A673 (cell line): ENCODE measurements around the gene ACSF3. TPM values are rescaled to one million over a fixed set of nuclear protein-coding genes. Genes with fewer than 3 reads are reported as not detected.

ENCODE experiments used
- BruUV-seq: library from RNA; stranded (reverse); fragments of 400-500 nt; replicated peaks from 2 replicates; lab custom pipeline; 2021; lab: Mats Ljungman, UMichigan
- CTCF ChIA-PET: fragments of 300-600 bp; sonication (Branson Sonifier 250); formaldehyde crosslinking; loops from one replicate; lab custom pipeline; 2022; ENCODE audit warnings: antibody characterized with exemption; lab: Charles Lee
- POLR2A ChIA-PET: fragments of 300-600 bp; sonication (Branson Sonifier 250); formaldehyde crosslinking; loops from one replicate; lab custom pipeline; 2022; ENCODE audit warnings: antibody characterized with exemption; ENCODE audit not compliant: low non-redundant PET; lab: Charles Lee
- DNase-seq: peaks from one replicate; pipeline ENCODE4 v3.0.0-alpha.2; 2015; ENCODE audit warnings: low spot score
- H3K27ac ChIP-seq: fragments of 200-600 bp; sonication (generic); 2 replicates; pipeline ENCODE4 v1.5.1; 2016; ENCODE audit warnings: mixed run types, low read depth, mild to moderate bottlenecking, mixed read lengths, antibody characterized with exemption, low read length; ENCODE audit not compliant: poor library complexity, severe bottlenecking
- H3K27me3 ChIP-seq: fragments of 200-600 bp; sonication (generic); replicated peaks from 2 replicates; pipeline ENCODE4 v1.6.1; 2017; ENCODE audit warnings: mixed run types, low read depth, mild to moderate bottlenecking, mixed read lengths, antibody characterized with exemption, low read length; ENCODE audit not compliant: insufficient read depth, poor library complexity
- H3K36me3 ChIP-seq: fragments of 200-600 bp; sonication (generic); 2 replicates; pipeline ENCODE4 v1.6.1; 2016; ENCODE audit warnings: mixed run types, mild to moderate bottlenecking, mixed read lengths, antibody characterized with exemption, low read length; ENCODE audit not compliant: insufficient read depth, poor library complexity, severe bottlenecking
- H3K4me1 ChIP-seq: fragments of 200-600 bp; sonication (generic); 2 replicates; pipeline ENCODE4 v1.6.1; 2017; ENCODE audit warnings: mixed run types, mild to moderate bottlenecking, mixed read lengths, antibody characterized with exemption, low read length; ENCODE audit not compliant: insufficient read depth, poor library complexity, severe bottlenecking
- H3K4me3 ChIP-seq: fragments of 200-600 bp; sonication (generic); 2 replicates; pipeline ENCODE4 v1.5.1; 2016; ENCODE audit warnings: low read depth, mixed run types, mild to moderate bottlenecking, mixed read lengths, low read length; ENCODE audit not compliant: poor library complexity, severe bottlenecking
- H3K9me3 ChIP-seq: fragments of 200-600 bp; sonication (generic); 2 replicates; pipeline ENCODE4 v1.6.1; 2016; ENCODE audit warnings: mixed run types, low read depth, mild to moderate bottlenecking, mixed read lengths, antibody characterized with exemption, low read length; ENCODE audit not compliant: poor library complexity, severe bottlenecking
- EZH2 ChIP-seq: fragments of 200-600 bp; sonication (generic); IDR thresholded peaks from 2 replicates; pipeline ENCODE4 v1.6.1; 2017; ENCODE audit warnings: borderline replicate concordance, low read depth, mild to moderate bottlenecking, mixed read lengths, antibody characterized with exemption, low read length; ENCODE audit not compliant: poor library complexity, severe bottlenecking
- intact Hi-C: fragments of 100-400 bp; cut with micrococcal nuclease; formaldehyde crosslinking; loops from one replicate; pipeline ENCODE4 v1.10.0; 2022; ENCODE audit not compliant: unreplicated experiment
- total RNA-seq: library from RNA; stranded (reverse); gene quantifications from 2 replicates; pipeline ENCODE4 v1.2.3, GENCODE V29; 2021
- TF ChIP-seq, protein P1 (sequence below): fragments of 300-800, 200-600 bp; sonication (generic); conservative IDR thresholded peaks from 2 replicates; pipeline ENCODE4 v1.5.1; 2017; ENCODE audit warnings: low read depth, mild to moderate bottlenecking, antibody characterized with exemption, low read length, moderate library complexity, mixed read lengths

ACSF3 gene
- total RNA-seq, 1 experiment from 2014 or later: 27.7 TPM

DNA sequence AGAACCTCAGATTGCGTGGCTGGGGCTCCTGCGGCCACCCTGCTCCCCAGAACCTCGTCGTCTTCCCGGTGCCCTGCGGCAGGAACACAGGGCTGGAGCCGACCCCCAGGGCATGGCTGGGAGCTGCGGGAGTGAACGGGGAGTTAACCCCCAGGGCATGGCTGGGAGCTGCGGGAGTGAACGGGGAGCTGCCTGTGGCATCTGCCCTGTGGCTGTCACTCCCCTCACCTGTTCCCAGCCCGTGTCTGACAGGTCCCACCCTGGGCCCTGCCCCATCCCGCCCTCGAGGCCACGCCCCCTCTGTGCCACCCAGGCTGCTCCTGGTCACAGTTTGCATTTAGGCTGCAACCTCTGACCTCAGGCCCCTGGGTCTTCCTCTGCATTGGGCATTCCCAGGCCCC lies 39.4 kb upstream of the ACSF3 start:
- H3K9me3 ChIP-seq: no peaks in the 10 kb centered on the region
- CTCF ChIA-PET: no interaction called here
- BruUV-seq: no TSS peak
- peaks cover 36% of the 10 kb centered on the region for H3K4me1 ChIP-seq
- no peaks in the 10 kb centered on the region for H3K27me3 ChIP-seq
- H3K36me3 ChIP-seq: no peaks in the 10 kb centered on the region
- H3K27ac ChIP-seq: no peak overlapping the region
- intact Hi-C loops: no loop called here
- DNase-seq: no peak
- POLR2A ChIA-PET: no interaction called here
- H3K4me3 ChIP-seq: no peak overlapping the region
- TF ChIP-seq, protein P1, sequence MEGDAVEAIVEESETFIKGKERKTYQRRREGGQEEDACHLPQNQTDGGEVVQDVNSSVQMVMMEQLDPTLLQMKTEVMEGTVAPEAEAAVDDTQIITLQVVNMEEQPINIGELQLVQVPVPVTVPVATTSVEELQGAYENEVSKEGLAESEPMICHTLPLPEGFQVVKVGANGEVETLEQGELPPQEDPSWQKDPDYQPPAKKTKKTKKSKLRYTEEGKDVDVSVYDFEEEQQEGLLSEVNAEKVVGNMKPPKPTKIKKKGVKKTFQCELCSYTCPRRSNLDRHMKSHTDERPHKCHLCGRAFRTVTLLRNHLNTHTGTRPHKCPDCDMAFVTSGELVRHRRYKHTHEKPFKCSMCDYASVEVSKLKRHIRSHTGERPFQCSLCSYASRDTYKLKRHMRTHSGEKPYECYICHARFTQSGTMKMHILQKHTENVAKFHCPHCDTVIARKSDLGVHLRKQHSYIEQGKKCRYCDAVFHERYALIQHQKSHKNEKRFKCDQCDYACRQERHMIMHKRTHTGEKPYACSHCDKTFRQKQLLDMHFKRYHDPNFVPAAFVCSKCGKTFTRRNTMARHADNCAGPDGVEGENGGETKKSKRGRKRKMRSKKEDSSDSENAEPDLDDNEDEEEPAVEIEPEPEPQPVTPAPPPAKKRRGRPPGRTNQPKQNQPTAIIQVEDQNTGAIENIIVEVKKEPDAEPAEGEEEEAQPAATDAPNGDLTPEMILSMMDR: no peak
- no peak for TF ChIP-seq EZH2

DNA sequence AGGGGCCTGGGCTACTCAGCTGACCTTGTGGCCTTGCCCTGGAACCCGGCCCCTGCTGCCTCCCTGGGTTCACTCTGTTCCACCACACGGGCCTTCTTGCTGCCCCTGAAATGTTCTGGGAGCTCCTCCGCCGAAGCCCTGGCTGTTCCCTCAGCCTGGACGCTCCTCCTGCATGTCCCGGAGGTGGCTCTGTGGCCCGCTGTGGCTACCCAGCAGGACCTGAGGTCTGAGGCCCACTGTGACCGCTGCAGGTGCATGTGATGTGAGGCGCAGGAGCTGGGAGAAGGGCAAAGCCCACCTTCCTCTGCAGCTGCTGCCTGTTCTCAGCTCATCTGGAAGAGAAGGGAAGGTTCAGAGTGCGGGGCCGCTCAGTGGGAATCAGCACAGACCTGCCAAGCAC lies 38.9 kb upstream of the ACSF3 start:
- DNase-seq: no peak
- Histone ChIP-seq H3K27me3 (no peaks in the 10 kb centered on the region), H3K4me1 (peaks cover 31% of the 10 kb centered on the region), H3K36me3 (no peaks in the 10 kb centered on the region), H3K4me3 (no peak overlapping the region), H3K27ac (no peak overlapping the region), H3K9me3 (no peaks in the 10 kb centered on the region)
- POLR2A ChIA-PET: no interaction called here
- no TSS peak for BruUV-seq
- CTCF ChIA-PET: no interaction called here
- intact Hi-C loops: no loop called here
- TF ChIP-seq EZH2: no peak
- TF ChIP-seq, protein P1: no peak

DNA sequence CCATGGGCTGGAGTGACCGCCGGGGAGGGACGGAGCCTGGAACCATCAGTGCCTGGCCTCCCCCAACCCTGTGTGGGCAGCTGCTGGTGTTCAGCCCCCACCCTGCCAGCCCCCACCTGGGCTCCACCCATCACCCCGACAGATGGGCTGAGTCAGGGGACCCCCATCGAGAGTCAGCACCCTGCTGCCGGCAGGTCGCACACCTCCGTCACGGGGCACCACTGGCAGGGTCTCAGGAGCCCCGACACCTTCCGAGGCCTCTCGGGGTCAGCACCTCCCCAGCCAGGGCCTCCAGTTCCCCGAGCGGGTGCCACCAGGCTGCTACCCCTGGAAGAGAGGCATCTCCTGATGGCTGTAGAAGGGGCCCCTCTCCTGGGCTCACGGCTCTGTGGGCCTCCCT lies 38.3 kb upstream of the ACSF3 start:
- H3K9me3 ChIP-seq: no peaks in the 10 kb centered on the region
- no peak overlapping the region for H3K4me3 ChIP-seq
- intact Hi-C loops: no loop called here
- no peak for DNase-seq
- BruUV-seq: no TSS peak
- H3K27ac ChIP-seq: no peak overlapping the region
- H3K4me1 ChIP-seq: peaks cover 26% of the 10 kb centered on the region
- no peaks in the 10 kb centered on the region for H3K36me3 ChIP-seq
- TF ChIP-seq, protein P1: no peak
- no peak for TF ChIP-seq EZH2
- CTCF ChIA-PET: no interaction called here
- POLR2A ChIA-PET: no interaction called here
- H3K27me3 ChIP-seq: no peaks in the 10 kb centered on the region
